ENCODE measurements around the gene RUBCNL.

RUBCNL gene

GRCh38 chr13:46354156-46355087 lies 32.6 kb downstream of the RUBCNL start:
- Histone ChIP-seq H3K27me3 (ENCODE audit: insufficient read depth, poor library complexity, severe bottlenecking) (no peaks in the 10 kb centered on the region), H3K36me3 (ENCODE audit: low read depth) (0 out of 2 replicates have a peak, but pooled peaks cover 3% of the 10 kb centered on the region), H3K9me3 (ENCODE audit: severe bottlenecking) (peaks cover 3% of the 10 kb centered on the region), H3K27ac (ENCODE audit: poor library complexity, severe bottlenecking) (peak overlapping the region; percentile 89), H3K4me1 (ENCODE audit: insufficient read depth, poor library complexity, severe bottlenecking) (peaks cover 8% of the 10 kb centered on the region), H3K4me3 (ENCODE audit: severe bottlenecking) (no peak overlapping the region)
- peak; percentile 98 for ATAC-seq (ENCODE audit: low read depth)
- DNase-seq (ENCODE audit: low spot score): no peak
- TF ChIP-seq, protein P1, sequence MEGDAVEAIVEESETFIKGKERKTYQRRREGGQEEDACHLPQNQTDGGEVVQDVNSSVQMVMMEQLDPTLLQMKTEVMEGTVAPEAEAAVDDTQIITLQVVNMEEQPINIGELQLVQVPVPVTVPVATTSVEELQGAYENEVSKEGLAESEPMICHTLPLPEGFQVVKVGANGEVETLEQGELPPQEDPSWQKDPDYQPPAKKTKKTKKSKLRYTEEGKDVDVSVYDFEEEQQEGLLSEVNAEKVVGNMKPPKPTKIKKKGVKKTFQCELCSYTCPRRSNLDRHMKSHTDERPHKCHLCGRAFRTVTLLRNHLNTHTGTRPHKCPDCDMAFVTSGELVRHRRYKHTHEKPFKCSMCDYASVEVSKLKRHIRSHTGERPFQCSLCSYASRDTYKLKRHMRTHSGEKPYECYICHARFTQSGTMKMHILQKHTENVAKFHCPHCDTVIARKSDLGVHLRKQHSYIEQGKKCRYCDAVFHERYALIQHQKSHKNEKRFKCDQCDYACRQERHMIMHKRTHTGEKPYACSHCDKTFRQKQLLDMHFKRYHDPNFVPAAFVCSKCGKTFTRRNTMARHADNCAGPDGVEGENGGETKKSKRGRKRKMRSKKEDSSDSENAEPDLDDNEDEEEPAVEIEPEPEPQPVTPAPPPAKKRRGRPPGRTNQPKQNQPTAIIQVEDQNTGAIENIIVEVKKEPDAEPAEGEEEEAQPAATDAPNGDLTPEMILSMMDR (IDR thresholded peaks at IDR 0.05; ENCODE audit: poor library complexity, severe bottlenecking): no peak

- no peaks in the 10 kb centered on the region for H3K27me3 ChIP-seq (ENCODE audit: insufficient read depth, poor library complexity, severe bottlenecking)
- H3K27ac ChIP-seq (ENCODE audit: poor library complexity, severe bottlenecking): no peak overlapping the region
- H3K4me1 ChIP-seq (ENCODE audit: insufficient read depth, poor library complexity, severe bottlenecking): peaks cover 7% of the 10 kb centered on the region
- TF ChIP-seq, protein P1 (IDR thresholded peaks at IDR 0.05; ENCODE audit: poor library complexity, severe bottlenecking): no peak
- 0 out of 2 replicates have a peak, but pooled peaks cover 3% of the 10 kb centered on the region for H3K36me3 ChIP-seq (ENCODE audit: low read depth)
- no peak for DNase-seq (ENCODE audit: low spot score)
- no peak overlapping the region for H3K4me3 ChIP-seq (ENCODE audit: severe bottlenecking)
- no peak for ATAC-seq (ENCODE audit: low read depth)
- H3K9me3 ChIP-seq (ENCODE audit: severe bottlenecking): peaks cover 3% of the 10 kb centered on the region
Measured at GRCh38 chr13:46352805-46353204, 34.2 kb downstream of the RUBCNL start.

- Histone ChIP-seq H3K9me3 (ENCODE audit: severe bottlenecking) (peaks cover 3% of the 10 kb centered on the region), H3K27me3 (ENCODE audit: insufficient read depth, poor library complexity, severe bottlenecking) (no peaks in the 10 kb centered on the region), H3K4me3 (ENCODE audit: severe bottlenecking) (no peak overlapping the region), H3K4me1 (ENCODE audit: insufficient read depth, poor library complexity, severe bottlenecking) (peaks cover 1% of the 10 kb centered on the region), H3K36me3 (ENCODE audit: low read depth) (no peaks in the 10 kb centered on the region), H3K27ac (ENCODE audit: poor library complexity, severe bottlenecking) (no peak overlapping the region)
- TF ChIP-seq, protein P1 (IDR thresholded peaks at IDR 0.05; ENCODE audit: poor library complexity, severe bottlenecking): no peak
- DNase-seq (ENCODE audit: low spot score): no peak
- no peak for ATAC-seq (ENCODE audit: low read depth)
Measured at GRCh38 chr13:46350003-46350402, 37.0 kb downstream of the RUBCNL start.

DNA sequence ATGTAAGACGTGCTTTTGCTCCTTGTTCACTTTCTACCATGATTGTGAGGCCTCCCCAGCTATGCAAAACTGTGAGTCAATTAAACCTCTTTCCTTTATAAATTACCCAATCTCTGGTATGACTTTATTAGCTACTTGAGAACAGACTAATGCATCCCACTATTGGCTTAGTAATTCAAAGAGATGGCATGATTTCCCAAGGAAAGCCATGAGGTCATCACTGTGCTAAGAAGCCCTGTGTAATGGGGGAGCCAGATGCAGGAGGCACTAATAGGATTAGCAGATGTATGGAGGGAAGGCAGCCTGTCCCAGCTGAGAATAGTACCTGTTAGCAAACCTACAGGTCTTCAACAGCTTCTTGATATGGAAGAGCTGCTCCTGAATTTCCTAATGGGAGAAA lies 38.1 kb downstream of the RUBCNL start:
- Histone ChIP-seq H3K27ac (ENCODE audit: poor library complexity, severe bottlenecking) (no peak overlapping the region), H3K9me3 (ENCODE audit: severe bottlenecking) (peaks cover 2% of the 10 kb centered on the region), H3K36me3 (ENCODE audit: low read depth) (no peaks in the 10 kb centered on the region), H3K4me1 (ENCODE audit: insufficient read depth, poor library complexity, severe bottlenecking) (no peaks in the 10 kb centered on the region), H3K27me3 (ENCODE audit: insufficient read depth, poor library complexity, severe bottlenecking) (no peaks in the 10 kb centered on the region), H3K4me3 (ENCODE audit: severe bottlenecking) (no peak overlapping the region)
- DNase-seq (ENCODE audit: low spot score) (no peak), ATAC-seq (ENCODE audit: low read depth) (no peak)
- TF ChIP-seq, protein P1 (IDR thresholded peaks at IDR 0.05; ENCODE audit: poor library complexity, severe bottlenecking): no peak

- no peak for ATAC-seq (ENCODE audit: low read depth)
- DNase-seq (ENCODE audit: low spot score): no peak
- Histone ChIP-seq H3K9me3 (ENCODE audit: severe bottlenecking) (no peaks in the 10 kb centered on the region), H3K4me3 (ENCODE audit: severe bottlenecking) (no peak overlapping the region), H3K36me3 (ENCODE audit: low read depth) (no peaks in the 10 kb centered on the region), H3K27ac (ENCODE audit: poor library complexity, severe bottlenecking) (no peak overlapping the region), H3K27me3 (ENCODE audit: insufficient read depth, poor library complexity, severe bottlenecking) (no peaks in the 10 kb centered on the region), H3K4me1 (ENCODE audit: insufficient read depth, poor library complexity, severe bottlenecking) (no peaks in the 10 kb centered on the region)
- TF ChIP-seq, protein P1 (IDR thresholded peaks at IDR 0.05; ENCODE audit: poor library complexity, severe bottlenecking): no peak
Measured at GRCh38 chr13:46347277-46347676, 39.8 kb downstream of the RUBCNL start.

All from RWPE2 (cell line).